Right forelimb (tissue), 1 donor: ENCODE measurements around the gene C1orf210.

ENCODE experiments used
- DNase-seq: peaks from one replicate; pipeline ENCODE4 v3.0.0-alpha.2; 2018

Gene C1orf210

DNA sequence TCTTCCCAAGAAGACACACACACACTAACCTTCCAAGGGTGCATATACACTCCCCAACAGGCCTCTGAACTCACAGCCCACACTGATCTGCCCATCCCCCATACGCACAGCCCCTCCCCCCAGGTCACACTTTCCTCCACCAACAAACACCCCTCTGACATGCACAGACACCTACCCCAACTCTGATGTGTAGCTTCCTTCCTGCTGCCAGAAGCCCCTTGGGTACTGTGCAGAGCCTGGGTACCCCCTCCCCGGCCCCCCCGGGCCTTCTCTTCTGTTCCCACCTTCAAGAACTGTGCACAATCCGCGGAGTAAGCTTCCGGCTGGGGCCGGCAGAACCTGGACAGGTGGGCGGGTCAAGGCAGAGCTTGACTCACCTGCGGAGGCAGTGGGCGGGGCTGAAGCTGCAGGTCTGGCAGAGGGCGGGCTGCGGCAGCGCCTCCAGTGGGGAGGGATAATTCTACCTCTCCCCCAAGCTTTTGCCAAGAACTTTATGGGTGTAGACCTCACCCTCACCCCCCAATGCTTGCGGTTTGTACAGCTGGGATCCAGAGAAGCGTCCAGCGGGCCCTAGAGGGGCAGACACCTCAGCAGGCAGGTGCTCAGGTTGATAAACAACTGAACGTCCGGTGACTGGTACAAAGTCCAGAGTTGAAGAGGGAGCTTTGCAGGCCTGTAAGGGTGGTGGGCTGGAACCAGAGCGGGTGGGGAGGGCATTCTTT is at the start of gene C1orf210:
Gene C1orf210, minus strand, starts transcription at position 313 of the 722 bp plus-strand sequence. CDS start 2,311 bp downstream, outside the sequence.
- no peak for DNase-seq

DNA sequence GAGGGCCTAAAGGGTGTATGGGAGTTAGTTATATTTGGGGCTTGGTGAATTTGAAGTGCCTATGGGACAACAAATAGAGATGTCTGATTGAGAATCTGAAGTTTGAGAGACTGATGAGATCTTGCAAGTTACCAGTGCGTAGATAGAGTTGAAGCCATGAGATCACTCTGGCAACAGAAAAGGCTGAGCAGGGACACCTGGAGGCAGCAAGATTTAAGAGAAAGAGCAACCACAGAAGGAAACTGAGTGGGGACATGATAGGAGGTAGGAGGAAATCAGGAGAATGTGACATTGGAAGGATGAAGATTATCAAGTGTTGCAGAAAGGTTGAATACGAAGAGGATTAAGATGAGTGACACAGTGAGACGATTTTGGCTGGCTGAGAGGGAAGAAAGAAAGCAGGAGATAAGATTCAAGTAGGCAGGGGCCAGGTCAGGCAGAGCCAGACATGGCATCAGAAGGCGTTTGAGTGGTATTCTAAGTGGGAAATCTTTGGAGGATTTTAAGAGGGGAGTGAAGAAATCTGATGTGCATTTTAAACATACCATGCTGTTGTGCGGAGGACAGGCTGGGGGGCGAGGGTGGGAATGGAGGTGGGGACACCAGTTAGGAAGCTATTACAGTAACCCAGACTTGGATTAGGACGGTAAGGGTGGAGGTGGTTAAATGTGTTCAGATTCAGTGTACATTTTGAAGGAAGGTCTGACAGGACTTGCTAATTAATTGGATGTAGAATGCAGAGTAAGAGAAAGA is 49.2 kb upstream of the C1orf210 start:
- DNase-seq, result no peak

DNA sequence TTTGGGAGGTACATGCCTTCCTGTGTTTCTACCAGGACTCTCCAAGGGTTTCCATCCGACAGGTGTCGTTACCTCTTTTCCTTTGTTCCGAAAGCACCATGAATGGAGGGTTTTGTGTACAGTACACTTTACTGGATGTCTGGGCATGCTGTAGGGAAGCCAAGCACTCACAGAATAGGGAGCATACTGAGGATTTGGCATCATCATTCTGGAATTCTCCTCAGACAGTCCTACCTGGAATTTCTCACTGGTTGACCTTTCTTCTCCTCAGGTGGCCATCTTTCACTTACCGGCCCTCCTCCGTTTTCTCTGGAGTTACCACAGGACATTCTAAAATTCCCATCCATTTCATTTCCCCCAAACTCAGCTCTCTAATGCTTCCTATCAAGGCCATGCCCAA is 46.3 kb upstream of the C1orf210 start:
- no peak for DNase-seq

DNA sequence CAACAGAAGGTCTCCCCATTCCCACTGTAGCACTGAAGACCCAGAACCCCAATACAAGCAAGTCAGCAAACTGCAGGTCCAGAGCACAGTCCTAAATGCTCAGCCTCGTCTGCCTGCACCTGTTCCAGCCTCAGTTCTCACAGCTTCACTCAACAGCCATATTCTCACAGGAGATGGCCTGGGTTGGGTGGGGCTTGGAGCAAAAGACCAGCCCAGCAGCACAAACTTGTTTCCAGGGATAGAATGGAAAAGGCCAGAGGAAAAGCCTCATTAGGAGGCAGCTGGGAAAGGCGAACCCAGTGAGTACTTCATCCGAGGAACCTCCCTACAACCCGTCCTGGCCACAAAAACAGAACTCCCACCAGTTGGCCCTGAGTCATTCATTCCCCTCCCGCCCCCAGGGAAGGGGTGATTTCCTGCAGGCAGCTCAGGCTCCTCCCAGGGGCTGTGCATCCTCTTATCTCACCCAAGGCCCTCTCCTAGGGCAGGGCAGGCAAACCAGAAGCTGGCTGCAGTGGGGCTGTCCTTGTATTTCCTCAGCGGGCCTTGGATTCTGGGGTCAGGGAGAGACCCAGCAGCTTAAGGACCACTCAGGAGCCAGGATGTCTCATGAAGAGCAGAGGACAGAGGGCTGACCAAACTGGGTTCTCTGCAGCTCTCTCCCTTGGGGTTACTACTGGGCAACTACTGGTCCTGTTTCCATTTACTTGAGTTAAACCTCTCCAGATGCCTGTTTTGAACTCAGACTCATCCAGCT is 44.8 kb upstream of the C1orf210 start:
- no peak for DNase-seq

- no peak for DNase-seq
Measured at GRCh38 chr1:43327549-43328292, 42.3 kb upstream of the C1orf210 start.

DNA sequence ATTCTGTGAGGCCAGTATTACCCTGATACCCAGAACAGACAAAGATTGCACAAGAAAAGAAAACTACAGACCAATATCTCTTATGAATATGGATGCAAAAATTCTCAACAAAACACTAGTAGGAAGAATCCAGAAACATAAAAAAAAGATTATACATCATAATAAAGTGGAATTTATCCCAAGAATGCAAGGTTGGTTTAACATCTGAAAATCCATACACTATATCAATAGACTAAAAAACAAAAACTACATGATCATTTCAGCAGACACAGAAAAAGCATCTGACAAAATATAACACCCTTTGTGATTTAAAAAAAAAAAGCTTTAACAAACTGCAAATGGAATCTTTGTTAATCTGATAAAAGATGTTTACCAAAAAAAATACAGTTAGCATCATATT is 40.0 kb upstream of the C1orf210 start:
- DNase-seq, result no peak

GRCh38 chr1:43324810-43325209 is 39.4 kb upstream of the C1orf210 start:
- DNase-seq, result no peak

GRCh38 chr1:43322506-43322905 is 37.1 kb upstream of the C1orf210 start:
- DNase-seq, result no peak

- no peak for DNase-seq
Measured at GRCh38 chr1:43321331-43321891, 36.0 kb upstream of the C1orf210 start.

DNA sequence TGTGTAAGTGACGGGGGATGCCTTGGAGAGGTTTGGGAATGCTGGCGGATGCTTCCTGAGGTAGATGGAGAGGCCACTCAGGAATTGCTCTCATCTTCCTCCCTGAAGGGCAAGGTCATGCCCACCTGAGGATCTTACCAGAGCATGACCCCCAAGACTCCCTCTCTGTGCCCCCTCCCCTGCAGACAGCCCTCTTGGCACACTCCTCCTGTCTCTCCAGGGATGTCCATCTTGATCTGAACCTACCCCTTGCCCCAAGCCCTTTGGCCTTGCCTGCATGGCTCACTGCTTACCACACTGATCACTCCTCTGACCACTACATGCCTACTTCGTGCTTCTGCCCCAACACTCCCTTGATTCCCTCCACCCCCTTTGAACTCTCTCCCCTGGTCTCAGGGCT is 34.4 kb upstream of the C1orf210 start:
- DNase-seq, result no peak

GRCh38 chr1:43319288-43319687 is 33.9 kb upstream of the C1orf210 start:
- DNase-seq, result no peak

GRCh38 chr1:43318831-43319230 is 33.5 kb upstream of the C1orf210 start:
- DNase-seq, result no peak

DNA sequence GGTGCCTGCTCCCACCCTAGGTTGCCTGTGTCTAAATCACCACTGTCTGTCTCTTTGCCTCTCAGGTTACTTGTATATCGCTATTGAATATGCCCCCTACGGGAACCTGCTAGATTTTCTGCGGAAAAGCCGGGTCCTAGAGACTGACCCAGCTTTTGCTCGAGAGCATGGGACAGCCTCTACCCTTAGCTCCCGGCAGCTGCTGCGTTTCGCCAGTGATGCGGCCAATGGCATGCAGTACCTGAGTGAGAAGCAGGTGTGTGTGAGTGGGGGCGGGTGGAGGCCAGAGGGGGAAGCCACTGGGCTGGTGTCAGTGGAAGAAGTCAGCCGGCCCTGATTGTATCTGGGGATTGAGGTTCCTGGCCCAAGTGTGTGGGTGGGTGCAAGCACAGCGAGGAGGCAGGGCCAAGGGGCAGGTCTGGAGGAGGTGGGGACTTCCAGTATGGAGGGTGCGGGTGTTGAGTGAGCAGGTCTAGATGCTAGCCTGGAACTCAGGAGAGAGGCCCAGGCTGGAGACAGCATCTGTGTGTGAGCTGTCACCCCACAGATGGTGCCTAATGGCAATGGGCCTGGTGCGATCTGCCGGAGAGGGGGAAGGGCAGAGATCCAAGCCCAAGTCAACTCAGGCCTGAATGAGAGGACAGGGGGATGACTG is 32.6 kb upstream of the C1orf210 start:
- DNase-seq, result no peak

DNA sequence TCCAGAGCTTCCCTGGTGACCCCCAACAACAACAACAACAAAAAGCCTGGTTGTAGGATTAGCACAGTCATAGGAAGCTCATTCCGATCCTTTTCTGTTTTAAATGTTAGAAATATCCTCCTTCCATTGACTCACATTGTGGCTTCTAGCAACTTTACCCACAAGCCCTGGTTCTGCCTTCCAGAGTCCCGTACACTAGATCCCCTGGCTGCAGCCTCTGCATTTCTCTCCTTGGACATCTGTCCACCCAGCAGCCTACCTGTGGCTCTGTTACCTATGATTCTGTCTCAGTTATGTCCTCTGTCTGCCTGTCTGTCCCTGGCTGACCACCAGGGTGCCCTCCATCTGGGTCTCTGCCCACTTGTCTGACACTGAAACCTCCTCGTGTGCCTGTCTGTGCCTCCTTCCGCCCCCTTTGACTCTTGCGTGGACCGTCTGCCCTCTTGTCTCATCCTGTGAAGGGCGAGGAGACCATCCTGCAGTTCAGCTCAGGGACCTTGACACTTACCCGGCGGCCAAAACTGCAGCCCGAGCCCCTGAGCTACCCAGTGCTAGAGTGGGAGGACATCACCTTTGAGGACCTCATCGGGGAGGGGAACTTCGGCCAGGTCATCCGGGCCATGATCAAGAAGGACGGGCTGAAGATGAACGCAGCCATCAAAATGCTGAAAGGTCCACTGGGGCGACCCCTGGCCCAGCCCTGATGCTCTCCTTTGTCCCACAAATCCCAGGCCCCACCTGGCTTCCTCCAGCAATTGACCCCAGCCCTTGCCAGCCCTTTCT is 31.5 kb upstream of the C1orf210 start:
- no peak for DNase-seq

- DNase-seq, result no peak
Measured at GRCh38 chr1:43315963-43316737, 30.8 kb upstream of the C1orf210 start.

GRCh38 chr1:43315481-43315880 is 30.1 kb upstream of the C1orf210 start:
- DNase-seq, result no peak

GRCh38 chr1:43314233-43314632 is 28.9 kb upstream of the C1orf210 start:
- no peak for DNase-seq

- no peak for DNase-seq
Measured at GRCh38 chr1:43313771-43314170, 28.4 kb upstream of the C1orf210 start.

GRCh38 chr1:43312663-43313515 is 27.5 kb upstream of the C1orf210 start:
- no peak for DNase-seq
